ENCODE measurements around the gene CAPN1. TPM values are rescaled to one million over a fixed set of nuclear protein-coding genes. Genes with fewer than 3 reads are reported as not detected.

Gene CAPN1
- total and polyA plus RNA-seq, 2 of the 13 experiments (the other 11 are each of a cell fraction or from before 2014, with no cell fraction given) = 57.3 to 82.6 TPM

DNA sequence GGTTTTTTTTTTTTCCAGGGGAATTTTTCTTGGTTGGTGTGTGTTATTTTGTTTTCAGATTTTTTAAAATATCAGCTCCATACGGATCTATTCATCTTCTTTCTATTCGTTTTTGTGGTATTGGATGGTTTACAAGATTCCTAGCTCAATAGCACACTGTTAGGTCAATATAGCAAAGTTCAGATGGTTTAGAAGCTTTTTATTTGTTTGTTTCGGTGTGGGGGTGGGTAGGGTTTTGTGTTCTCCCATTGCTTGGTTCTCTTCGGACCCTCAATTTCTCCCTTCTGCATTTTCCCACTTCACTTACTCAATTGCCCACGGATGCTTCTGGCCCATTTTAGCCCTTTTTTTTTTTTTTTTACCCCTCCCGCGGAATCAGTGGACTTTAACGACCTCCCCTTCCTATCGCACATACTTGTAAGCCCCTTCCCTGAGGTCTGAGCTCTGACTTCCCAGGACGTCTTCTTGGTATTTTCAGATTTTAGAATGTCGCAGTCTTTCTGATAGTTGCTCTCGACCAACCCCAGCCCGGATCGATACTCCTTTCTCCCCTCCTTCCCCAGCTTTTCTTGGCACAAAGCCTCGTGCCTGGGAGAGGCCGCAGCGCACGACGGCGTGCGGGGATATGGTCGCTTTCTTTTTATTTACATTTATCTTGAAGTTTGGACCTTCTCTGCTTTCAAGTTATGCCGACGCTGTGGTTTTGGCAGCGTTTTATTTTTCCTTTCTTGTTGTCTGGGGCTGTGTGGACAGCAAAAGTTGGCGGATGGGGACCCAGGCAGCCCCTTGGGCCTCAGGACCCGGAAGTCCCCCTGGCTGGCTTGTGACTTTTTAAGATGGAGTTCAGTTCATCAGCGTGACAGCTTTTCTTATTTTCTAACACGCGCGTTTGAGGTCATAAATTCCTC, 16.1 kb upstream of the CAPN1 start (continued):
- TF ChIP-seq, protein P1, sequence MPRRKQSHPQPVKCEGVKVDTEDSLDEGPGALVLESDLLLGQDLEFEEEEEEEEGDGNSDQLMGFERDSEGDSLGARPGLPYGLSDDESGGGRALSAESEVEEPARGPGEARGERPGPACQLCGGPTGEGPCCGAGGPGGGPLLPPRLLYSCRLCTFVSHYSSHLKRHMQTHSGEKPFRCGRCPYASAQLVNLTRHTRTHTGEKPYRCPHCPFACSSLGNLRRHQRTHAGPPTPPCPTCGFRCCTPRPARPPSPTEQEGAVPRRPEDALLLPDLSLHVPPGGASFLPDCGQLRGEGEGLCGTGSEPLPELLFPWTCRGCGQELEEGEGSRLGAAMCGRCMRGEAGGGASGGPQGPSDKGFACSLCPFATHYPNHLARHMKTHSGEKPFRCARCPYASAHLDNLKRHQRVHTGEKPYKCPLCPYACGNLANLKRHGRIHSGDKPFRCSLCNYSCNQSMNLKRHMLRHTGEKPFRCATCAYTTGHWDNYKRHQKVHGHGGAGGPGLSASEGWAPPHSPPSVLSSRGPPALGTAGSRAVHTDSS (CRISPR knock-in tag; conservative IDR thresholded peaks at IDR 0.05) = no peak
- TF ChIP-seq ZNF468 (CRISPR knock-in tag; IDR thresholded peaks at IDR 0.05) = no peak
- TF ChIP-seq, protein P2, sequence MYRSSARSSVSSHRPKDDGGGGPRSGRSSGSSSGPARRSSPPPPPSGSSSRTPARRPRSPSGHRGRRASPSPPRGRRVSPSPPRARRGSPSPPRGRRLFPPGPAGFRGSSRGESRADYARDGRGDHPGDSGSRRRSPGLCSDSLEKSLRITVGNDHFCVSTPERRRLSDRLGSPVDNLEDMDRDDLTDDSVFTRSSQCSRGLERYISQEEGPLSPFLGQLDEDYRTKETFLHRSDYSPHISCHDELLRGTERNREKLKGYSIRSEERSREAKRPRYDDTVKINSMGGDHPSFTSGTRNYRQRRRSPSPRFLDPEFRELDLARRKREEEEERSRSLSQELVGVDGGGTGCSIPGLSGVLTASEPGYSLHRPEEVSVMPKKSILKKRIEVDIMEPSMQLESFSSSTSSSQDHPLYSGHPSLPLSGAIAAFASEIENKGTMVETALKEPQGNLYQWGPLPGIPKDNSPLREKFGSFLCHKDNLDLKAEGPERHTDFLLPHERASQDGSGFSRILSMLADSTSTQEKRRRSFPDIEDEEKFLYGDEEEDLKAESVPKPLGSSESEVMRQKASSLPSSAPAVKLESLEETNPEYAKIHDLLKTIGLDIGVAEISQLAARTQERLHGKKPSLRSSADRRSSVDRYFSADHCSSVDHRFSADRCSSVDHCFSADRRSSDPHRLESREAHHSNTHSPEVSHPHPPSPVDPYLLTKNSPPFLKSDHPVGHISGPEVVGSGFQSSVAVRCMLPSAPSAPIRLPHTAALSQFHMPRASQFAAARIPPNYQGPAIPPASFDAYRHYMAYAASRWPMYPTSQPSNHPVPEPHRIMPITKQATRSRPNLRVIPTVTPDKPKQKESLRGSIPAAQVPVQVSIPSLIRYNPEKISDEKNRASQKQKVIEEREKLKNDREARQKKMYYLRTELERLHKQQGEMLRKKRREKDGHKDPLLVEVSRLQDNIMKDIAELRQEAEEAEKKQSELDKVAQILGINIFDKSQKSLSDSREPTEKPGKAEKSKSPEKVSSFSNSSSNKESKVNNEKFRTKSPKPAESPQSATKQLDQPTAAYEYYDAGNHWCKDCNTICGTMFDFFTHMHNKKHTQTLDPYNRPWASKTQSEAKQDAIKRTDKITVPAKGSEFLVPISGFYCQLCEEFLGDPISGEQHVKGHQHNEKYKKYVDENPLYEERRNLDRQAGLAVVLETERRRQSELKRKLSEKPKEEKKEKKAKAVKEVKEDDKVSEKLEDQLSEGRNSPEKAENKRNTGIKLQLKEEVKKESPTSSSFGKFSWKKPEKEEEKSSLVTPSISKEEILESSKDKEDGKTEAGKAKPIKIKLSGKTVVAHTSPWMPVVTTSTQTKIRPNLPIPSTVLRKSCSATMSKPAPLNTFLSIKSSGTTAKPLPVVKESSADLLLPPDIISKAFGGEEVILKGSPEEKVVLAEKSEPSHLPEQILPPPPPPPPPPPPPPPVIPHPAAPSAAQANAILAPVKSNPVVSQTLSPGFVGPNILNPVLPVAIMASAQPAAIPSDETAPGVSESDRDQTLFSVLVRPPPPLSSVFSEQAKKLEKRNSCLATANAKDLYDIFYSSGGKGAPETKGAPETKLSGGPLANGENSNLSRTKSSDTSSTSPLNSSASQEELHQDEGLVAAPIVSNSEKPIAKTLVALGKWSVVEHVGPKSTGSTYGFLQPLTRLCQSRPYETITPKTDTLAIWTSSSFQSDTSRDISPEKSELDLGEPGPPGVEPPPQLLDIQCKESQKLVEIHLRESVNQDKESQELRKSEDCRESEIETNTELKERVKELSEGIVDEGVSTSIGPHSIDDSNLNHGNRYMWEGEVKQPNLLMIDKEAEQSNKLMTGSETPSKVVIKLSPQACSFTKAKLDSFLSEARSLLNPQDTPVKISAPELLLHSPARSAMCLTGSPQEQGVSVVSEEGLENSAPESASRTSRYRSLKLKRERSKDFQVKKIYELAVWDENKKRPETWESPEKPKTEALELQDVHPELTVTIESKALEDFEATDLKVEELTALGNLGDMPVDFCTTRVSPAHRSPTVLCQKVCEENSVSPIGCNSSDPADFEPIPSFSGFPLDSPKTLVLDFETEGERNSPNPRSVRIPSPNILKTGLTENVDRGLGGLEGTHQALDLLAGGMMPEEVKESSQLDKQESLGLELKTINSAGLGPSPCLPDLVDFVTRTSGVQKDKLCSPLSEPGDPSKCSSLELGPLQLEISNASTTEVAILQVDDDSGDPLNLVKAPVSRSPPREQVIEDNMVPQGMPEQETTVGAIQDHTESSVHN (CRISPR knock-in tag; IDR thresholded peaks at IDR 0.05) = no peak
- no peak for TF ChIP-seq ZNF598 (CRISPR knock-in tag; IDR thresholded peaks at IDR 0.05; ENCODE audit: borderline replicate concordance)
- TF ChIP-seq ZNF737 (CRISPR knock-in tag; IDR thresholded peaks at IDR 0.05; ENCODE audit: borderline replicate concordance) = no peak
- TF ChIP-seq PRDM15 (CRISPR knock-in tag; IDR thresholded peaks at IDR 0.05) = no peak
- TF ChIP-seq DBP (CRISPR knock-in tag; IDR thresholded peaks at IDR 0.05; ENCODE audit: not compliant biosample characterization) = no peak
- TF ChIP-seq, protein P3, sequence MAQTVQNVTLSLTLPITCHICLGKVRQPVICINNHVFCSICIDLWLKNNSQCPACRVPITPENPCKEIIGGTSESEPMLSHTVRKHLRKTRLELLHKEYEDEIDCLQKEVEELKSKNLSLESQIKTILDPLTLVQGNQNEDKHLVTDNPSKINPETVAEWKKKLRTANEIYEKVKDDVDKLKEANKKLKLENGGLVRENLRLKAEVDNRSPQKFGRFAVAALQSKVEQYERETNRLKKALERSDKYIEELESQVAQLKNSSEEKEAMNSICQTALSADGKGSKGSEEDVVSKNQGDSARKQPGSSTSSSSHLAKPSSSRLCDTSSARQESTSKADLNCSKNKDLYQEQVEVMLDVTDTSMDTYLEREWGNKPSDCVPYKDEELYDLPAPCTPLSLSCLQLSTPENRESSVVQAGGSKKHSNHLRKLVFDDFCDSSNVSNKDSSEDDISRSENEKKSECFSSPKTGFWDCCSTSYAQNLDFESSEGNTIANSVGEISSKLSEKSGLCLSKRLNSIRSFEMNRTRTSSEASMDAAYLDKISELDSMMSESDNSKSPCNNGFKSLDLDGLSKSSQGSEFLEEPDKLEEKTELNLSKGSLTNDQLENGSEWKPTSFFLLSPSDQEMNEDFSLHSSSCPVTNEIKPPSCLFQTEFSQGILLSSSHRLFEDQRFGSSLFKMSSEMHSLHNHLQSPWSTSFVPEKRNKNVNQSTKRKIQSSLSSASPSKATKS (CRISPR knock-in tag; IDR thresholded peaks at IDR 0.05) = no peak
